Stomach smooth muscle (tissue), 2 donors: Measurements from ENCODE around the gene FGF1.

ENCODE experiments used
- H3K27ac ChIP-seq: one replicate; pipeline ENCODE4 v1.7.0; 2013; ENCODE audit warnings: mild to moderate bottlenecking, low read length, inconsistent platforms
- H3K27me3 ChIP-seq, 2 donors: one replicate each; pipeline ENCODE4 v1.7.0; 2013; ENCODE audit warnings: low read length in 2 of 2; ENCODE audit not compliant: insufficient read depth in 2 of 2, control insufficient read depth in 1 of 2
- H3K36me3 ChIP-seq, 2 donors: one replicate each; pipeline ENCODE4 v1.7.0; 2013; ENCODE audit warnings: low read length in 2 of 2; ENCODE audit not compliant: control insufficient read depth in 2 of 2, insufficient read depth in 2 of 2
- H3K4me1 ChIP-seq: one replicate; pipeline ENCODE4 v1.7.0; 2013; ENCODE audit warnings: low read length; ENCODE audit not compliant: control insufficient read depth, insufficient read depth
- H3K4me3 ChIP-seq, 2 donors: one replicate each; pipeline ENCODE4 v1.7.0; 2013; ENCODE audit warnings: low read length in 2 of 2
- H3K9ac ChIP-seq, 2 donors: one replicate each; pipeline ENCODE4 v1.7.0; 2013; ENCODE audit warnings: low read length in 2 of 2, mild to moderate bottlenecking in 1 of 2
- H3K9me3 ChIP-seq, 2 donors: one replicate each; pipeline ENCODE4 v1.7.0; 2013; ENCODE audit warnings: low read length in 2 of 2; ENCODE audit not compliant: control insufficient read depth in 2 of 2
- donor health status: healthy.
- donor health status: Pancreatic carcinoma.

FGF1 gene

DNA sequence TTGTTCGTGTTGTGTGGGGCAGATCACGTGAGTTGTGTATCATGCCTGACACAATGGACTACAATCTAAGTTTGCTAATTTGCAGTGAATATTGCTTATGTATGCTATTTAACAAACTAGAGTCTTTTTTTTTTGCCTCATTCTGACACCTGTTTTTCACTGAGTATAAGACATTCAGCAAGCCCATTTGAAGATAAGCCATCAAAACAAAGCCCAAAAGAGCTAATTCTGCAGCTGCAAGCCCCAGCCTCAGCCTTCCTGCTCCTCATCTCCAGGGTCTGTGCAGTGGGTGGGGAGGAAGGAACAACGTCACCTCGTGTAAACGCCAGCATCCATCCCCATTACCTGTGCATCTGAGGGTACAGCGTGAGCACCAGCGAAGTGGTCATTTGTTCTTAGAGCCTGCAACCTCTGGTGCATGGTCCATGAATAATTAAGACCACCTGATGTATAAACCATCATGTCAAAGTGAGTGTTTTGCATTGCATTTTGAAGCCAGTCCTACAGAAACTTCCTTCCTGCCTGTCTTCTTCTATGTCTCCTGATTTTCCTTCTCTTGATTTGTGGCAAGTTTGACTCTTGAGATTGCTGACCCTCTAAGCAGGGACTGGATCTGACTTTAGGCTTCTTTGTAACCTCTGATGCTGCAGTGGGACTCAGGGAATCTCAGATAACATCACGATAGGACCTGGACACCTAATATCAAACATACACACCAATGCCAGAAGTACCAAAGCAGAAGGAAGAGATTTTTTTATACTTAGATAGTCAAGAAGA, 73.2 kb downstream of the FGF1 start:
- no peak overlapping the region for H3K4me3 ChIP-seq
- H3K9ac ChIP-seq: no peak overlapping the region
- H3K36me3 ChIP-seq: no peaks in the 10 kb centered on the region
- no peaks in the 10 kb centered on the region for H3K27me3 ChIP-seq
- H3K9me3 ChIP-seq: no peaks in the 10 kb centered on the region
- H3K27ac ChIP-seq: no peak overlapping the region
- H3K4me1 ChIP-seq: no peaks in the 10 kb centered on the region

DNA sequence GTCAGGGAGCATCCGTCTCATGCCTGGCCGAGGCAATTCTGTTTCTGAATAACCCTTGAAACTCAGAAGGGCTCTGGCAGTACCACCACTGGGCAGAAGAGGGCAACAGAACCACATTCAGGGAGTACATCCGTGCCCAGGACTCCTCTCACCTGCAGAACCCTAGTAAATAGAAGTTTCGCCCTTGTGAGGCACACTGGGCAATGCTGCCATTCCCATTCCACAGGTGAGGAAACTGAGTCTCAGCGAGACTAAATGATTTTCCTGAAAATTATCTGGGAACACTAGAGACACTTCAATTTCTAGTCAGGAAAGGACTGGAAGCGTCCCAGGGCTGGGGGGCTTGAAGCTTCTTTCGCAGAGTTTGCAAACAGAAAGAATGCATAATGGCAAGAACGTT, 74.7 kb downstream of the FGF1 start:
- Histone ChIP-seq H3K9ac (no peak overlapping the region), H3K9me3 (no peaks in the 10 kb centered on the region), H3K27me3 (no peaks in the 10 kb centered on the region), H3K27ac (no peak overlapping the region), H3K4me3 (no peak overlapping the region), H3K36me3 (no peaks in the 10 kb centered on the region), H3K4me1 (no peaks in the 10 kb centered on the region)

GRCh38 chr5:142610176-142611001, 75.5 kb downstream of the FGF1 start:
- H3K9me3 ChIP-seq: no peaks in the 10 kb centered on the region
- no peaks in the 10 kb centered on the region for H3K36me3 ChIP-seq
- no peaks in the 10 kb centered on the region for H3K27me3 ChIP-seq
- H3K4me1 ChIP-seq: peaks cover under 1% of the 10 kb centered on the region
- no peak overlapping the region for H3K27ac ChIP-seq
- H3K4me3 ChIP-seq: no peak overlapping the region
- no peak overlapping the region for H3K9ac ChIP-seq

- H3K9me3 ChIP-seq: no peaks in the 10 kb centered on the region
- no peaks in the 10 kb centered on the region for H3K27me3 ChIP-seq
- H3K4me3 ChIP-seq: no peak overlapping the region
- H3K27ac ChIP-seq: no peak overlapping the region
- H3K36me3 ChIP-seq: no peaks in the 10 kb centered on the region
- H3K9ac ChIP-seq: no peak overlapping the region
- H3K4me1 ChIP-seq: peaks cover 2% of the 10 kb centered on the region
Measured at GRCh38 chr5:142609142-142609541, 76.7 kb downstream of the FGF1 start.

GRCh38 chr5:142608081-142608480, 77.8 kb downstream of the FGF1 start:
- Histone ChIP-seq H3K4me3 (no peak overlapping the region), H3K27me3 (no peaks in the 10 kb centered on the region), H3K36me3 (no peaks in the 10 kb centered on the region), H3K9me3 (no peaks in the 10 kb centered on the region), H3K4me1 (peaks cover 2% of the 10 kb centered on the region), H3K27ac (no peak overlapping the region), H3K9ac (no peak overlapping the region)

DNA sequence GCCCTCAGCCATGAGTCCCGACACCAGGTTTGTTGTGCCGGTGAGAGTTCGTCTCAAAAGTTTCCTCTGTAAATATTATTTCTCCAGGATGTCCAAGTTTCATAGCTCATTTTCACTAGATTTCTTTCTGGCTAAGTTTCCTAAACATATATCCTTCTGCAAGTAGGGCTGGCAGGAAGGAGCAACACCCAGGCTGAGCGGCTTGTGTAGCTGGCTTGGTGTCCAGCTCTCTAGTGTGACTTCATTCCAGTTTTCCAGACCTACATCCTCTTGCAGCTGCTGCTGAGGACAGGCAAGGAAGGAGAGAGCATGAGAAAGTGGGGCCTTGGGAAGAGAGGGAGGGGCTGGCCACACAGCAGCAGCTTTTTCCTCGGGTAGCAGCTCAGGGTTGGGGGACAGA, 80.3 kb downstream of the FGF1 start:
- H3K36me3 ChIP-seq: no peaks in the 10 kb centered on the region
- H3K9ac ChIP-seq: no peak overlapping the region
- H3K27me3 ChIP-seq: peaks cover 0 to 2% of the 10 kb centered on the region in 2 donors
- H3K4me3 ChIP-seq: no peak overlapping the region
- no peak overlapping the region for H3K27ac ChIP-seq
- peaks cover 11% of the 10 kb centered on the region for H3K4me1 ChIP-seq
- no peaks in the 10 kb centered on the region for H3K9me3 ChIP-seq

DNA sequence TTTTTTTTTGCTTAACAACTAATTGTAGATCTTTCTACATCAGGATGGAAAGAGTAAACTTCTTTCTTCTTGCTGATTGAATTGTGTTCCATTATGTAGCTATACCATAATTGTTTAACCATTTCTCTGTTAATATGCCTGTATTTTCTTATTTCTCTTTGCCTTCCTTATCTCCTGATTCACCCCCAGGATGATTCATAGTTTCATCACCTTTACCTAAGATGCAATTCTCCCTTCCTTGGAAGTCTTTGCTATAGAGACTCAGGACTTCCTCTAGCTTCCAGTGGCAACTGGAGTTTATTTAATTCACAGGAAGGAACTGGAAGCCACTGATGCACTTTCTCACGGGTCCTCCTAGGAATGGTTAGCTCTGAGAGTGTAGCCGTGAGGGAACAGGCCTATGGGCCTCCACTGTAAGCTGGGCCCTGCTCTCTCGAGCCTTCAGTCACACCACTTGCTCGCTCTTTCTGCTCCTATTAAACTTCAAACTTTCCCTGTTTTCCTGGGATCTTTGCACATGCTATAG, 83.1 kb downstream of the FGF1 start:
- H3K4me3 ChIP-seq: no peak overlapping the region
- no peaks in the 10 kb centered on the region for H3K36me3 ChIP-seq
- H3K9ac ChIP-seq: no peak overlapping the region
- peaks cover 12% of the 10 kb centered on the region for H3K4me1 ChIP-seq
- H3K27ac ChIP-seq: no peak overlapping the region
- no peaks in the 10 kb centered on the region for H3K9me3 ChIP-seq
- peaks cover 0 to 2% of the 10 kb centered on the region in 2 donors for H3K27me3 ChIP-seq

DNA sequence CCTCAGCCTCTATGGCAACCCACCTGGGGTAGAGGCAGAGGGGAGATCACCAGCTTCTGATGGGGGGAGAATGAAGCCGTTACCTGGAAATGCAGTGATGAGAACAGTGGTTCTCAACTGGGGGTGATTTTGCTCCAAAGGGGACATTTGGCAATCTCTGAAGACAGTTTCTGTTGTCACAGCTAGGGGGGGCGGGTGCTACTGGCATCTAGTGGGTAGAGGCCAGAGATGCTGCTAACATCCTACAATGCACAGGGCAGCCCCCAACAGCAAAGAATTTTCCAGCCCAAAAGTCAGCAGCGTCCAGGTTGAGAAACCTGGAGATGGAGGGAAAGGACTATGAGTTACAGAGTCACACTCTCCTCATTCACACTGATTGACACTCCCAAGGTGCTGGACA, 84.5 kb downstream of the FGF1 start:
- H3K36me3 ChIP-seq: no peaks in the 10 kb centered on the region
- H3K4me3 ChIP-seq: peak overlapping the region; percentile 61 to 64
- no peaks in the 10 kb centered on the region for H3K9me3 ChIP-seq
- peaks cover 12% of the 10 kb centered on the region for H3K4me1 ChIP-seq
- peaks cover 0 to 2% of the 10 kb centered on the region in 2 donors for H3K27me3 ChIP-seq
- H3K9ac ChIP-seq: no peak overlapping the region
- H3K27ac ChIP-seq: no peak overlapping the region

GRCh38 chr5:142600611-142601358, 85.1 kb downstream of the FGF1 start:
- Histone ChIP-seq H3K9ac (peak overlapping the region in 1 of 2 donors; percentile 1), H3K27me3 (peaks cover 0 to 2% of the 10 kb centered on the region in 2 donors), H3K9me3 (no peaks in the 10 kb centered on the region), H3K27ac (no peak overlapping the region), H3K4me1 (peaks cover 12% of the 10 kb centered on the region), H3K4me3 (peak overlapping the region; percentile 61 to 64), H3K36me3 (no peaks in the 10 kb centered on the region)

DNA sequence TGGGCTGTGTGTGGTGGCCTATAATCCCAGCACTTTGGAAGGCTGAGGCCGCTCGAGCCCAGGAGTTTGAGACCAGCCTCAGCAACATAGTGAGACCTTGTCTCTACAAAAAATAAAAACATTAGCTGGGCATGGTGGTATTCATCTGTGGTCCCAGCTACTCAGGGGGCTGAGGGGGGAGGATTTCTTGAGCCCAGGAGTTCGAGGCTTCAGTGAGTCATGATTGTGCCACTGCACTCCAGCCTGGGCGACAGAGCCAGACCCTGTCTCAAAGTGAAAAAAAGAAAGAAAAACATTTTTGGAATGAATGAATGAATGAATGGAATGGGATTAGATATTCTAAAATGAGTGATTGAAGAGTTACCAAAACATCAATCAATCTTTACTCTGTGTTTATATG, 85.8 kb downstream of the FGF1 start:
- H3K36me3 ChIP-seq: no peaks in the 10 kb centered on the region

More for the DNA sequence above, 85.8 kb downstream of the FGF1 start:
- Histone ChIP-seq H3K27me3 (peaks cover 0 to 2% of the 10 kb centered on the region in 2 donors), H3K4me1 (peaks cover 10% of the 10 kb centered on the region), H3K4me3 (peak overlapping the region; percentile 61 to 64), H3K27ac (no peak overlapping the region), H3K9me3 (no peaks in the 10 kb centered on the region), H3K9ac (no peak overlapping the region)
